SU-DHL-6 (cell line): ENCODE results near the gene GSN.

Experiments
- H2AFZ ChIP-seq: fragments of 200-600 bp; sonication (generic); 2 replicates; pipeline ENCODE4 v1.6.1; 2014; ENCODE audit warnings: low read depth, mild to moderate bottlenecking, moderate library complexity, mixed read lengths, antibody characterized with exemption, low read length; ENCODE audit not compliant: severe bottlenecking
- H3F3A ChIP-seq: fragments of 200-600 bp; shearing (Covaris generic); 2 replicates; pipeline ENCODE4 v1.6.0; 2016; ENCODE audit warnings: antibody characterized with exemption, mild to moderate bottlenecking; ENCODE audit not compliant: insufficient read depth
- H3K27ac ChIP-seq: fragments of 200-600 bp; sonication (generic); 2 replicates; pipeline ENCODE4 v1.5.1; 2016; ENCODE audit warnings: low read depth, mild to moderate bottlenecking, low read length, moderate library complexity, mixed read lengths
- H3K27me3 ChIP-seq: fragments of 200-600 bp; sonication (generic), shearing (Covaris generic); 2 replicates; pipeline ENCODE4 v1.6.0; 2014; ENCODE audit warnings: mild to moderate bottlenecking, low read length
- H3K36me3 ChIP-seq: fragments of 200-600 bp; sonication (generic); 2 replicates; pipeline ENCODE4 v1.6.1; 2014; ENCODE audit warnings: mild to moderate bottlenecking, low read length, mixed read lengths
- H3K4me2 ChIP-seq: fragments of 300-600, 200-600 bp; shearing (Covaris generic), sonication (generic); 2 replicates; pipeline ENCODE4 v1.6.0; 2014; ENCODE audit warnings: low read length, low read depth, mild to moderate bottlenecking; ENCODE audit not compliant: poor library complexity, severe bottlenecking
- H3K4me3 ChIP-seq: fragments of 200-600 bp; sonication (generic); 2 replicates; pipeline ENCODE4 v1.5.1; 2014; ENCODE audit warnings: antibody characterized with exemption, low read length, mild to moderate bottlenecking, mixed read lengths; ENCODE audit not compliant: insufficient read depth, poor library complexity, severe bottlenecking
- H3K79me2 ChIP-seq: fragments of 200-600 bp; sonication (generic); 2 replicates; pipeline ENCODE4 v1.6.1; 2014; ENCODE audit warnings: mild to moderate bottlenecking, low read length, moderate library complexity; ENCODE audit not compliant: insufficient read depth
- H3K9ac ChIP-seq: fragments of 200-600 bp; sonication (generic); 2 replicates; pipeline ENCODE4 v1.7.0; 2014; ENCODE audit warnings: mild to moderate bottlenecking, low read length
- H3K9me2 ChIP-seq: fragments of 200-600 bp; sonication (generic); replicated peaks from 2 replicates; pipeline ENCODE4 v1.6.1; 2014; ENCODE audit warnings: low read length; ENCODE audit not compliant: insufficient read depth
- H3K9me3 ChIP-seq: fragments of 200-600 bp; sonication (generic); 2 replicates; pipeline ENCODE4 v1.6.1; 2014; ENCODE audit warnings: low read length, mixed read lengths; ENCODE audit not compliant: insufficient read depth
- H4K20me1 ChIP-seq: fragments of 200-600 bp; sonication (generic); 2 replicates; pipeline ENCODE4 v1.6.1; 2014; ENCODE audit warnings: low read depth, mild to moderate bottlenecking, antibody characterized with exemption, low read length, moderate library complexity, mixed read lengths
- EZH2phosphoT487 ChIP-seq: fragments of 200-600 bp; sonication (generic), shearing (Covaris generic); conservative IDR thresholded peaks from 2 replicates; pipeline ENCODE4 v1.6.1; 2018; ENCODE audit warnings: mild to moderate bottlenecking, antibody characterized with exemption, low read length, moderate library complexity, mixed read lengths
- TF ChIP-seq, protein P1 (sequence below): fragments of 200-600 bp; sonication (generic); IDR thresholded peaks from one replicate; pipeline ENCODE4 v1.5.1; 2017; ENCODE audit warnings: antibody characterized with exemption, mild to moderate bottlenecking, low read length, moderate library complexity; ENCODE audit not compliant: insufficient read depth, poor library complexity, severe bottlenecking

Gene GSN

DNA sequence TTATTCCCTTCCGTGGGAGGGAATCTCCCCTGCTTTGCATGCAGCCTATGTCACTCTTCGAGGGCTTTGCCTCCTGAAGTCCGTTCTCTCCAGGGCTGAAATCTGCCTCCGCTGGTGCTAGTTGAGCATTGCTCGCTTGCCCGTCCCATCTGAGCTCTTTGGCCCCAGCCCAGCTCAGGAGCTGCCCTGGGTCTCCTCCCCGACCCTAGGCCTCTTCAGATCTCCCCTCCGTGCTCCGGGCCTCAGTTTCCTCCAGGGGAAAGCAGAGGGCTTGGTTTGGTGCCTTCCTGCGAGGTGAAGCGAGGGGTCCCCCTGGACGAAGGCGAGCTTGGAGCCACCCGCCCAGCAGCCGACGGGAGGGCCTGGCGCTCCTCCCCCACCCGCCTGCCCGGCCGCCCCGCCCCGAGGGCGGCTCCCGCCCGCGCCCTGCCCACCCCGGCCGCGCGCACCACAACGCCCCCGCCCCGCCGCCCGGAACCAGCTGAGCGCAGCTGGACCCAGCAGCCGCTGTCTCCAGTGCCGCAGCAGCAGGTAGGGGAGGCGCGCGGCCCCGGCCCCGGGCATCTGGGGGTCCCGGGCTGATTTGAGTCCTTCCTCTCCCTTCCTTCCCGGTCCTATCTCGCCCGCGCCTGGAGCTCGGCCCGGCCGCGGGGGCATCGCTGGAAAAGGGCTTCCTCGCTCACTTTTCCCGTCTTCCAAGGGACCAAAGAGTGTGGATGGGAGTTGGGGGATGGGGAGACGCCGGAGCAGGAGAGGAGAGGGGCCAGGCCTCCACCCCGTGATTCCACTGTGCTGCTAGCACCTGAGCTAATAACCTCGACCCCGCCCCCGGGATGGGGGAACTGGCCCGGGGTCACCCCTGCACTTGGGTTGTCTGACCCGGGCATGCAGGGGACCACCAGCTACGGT is at the start of gene GSN:
TSS of gene GSN (plus strand) at position 474 of the 909 bp plus-strand sequence. CDS start 33,810 bp downstream, outside the sequence.
- no peaks in the 10 kb centered on the region for H3K79me2 ChIP-seq
- no peaks in the 10 kb centered on the region for H3F3A ChIP-seq
- peak within 1 kb of the TSS; percentile 90 for H3K4me2 ChIP-seq
- peak within 1 kb of the TSS; percentile 72 for H2AFZ ChIP-seq
- H3K27ac ChIP-seq, result no peak within 1 kb of the TSS
- peak within 1 kb of the TSS; percentile 45 for H3K9ac ChIP-seq
- no peaks in the 10 kb centered on the region for H3K27me3 ChIP-seq
- H3K36me3 ChIP-seq, result no peaks in the 10 kb centered on the region
- no peaks in the 10 kb centered on the region for H3K9me2 ChIP-seq
- H3K9me3 ChIP-seq, result no peaks in the 10 kb centered on the region
- H4K20me1 ChIP-seq, result no peaks in the 10 kb centered on the region
- H3K4me3 ChIP-seq, result peak within 1 kb of the TSS; percentile 51
- TF ChIP-seq, protein P1, sequence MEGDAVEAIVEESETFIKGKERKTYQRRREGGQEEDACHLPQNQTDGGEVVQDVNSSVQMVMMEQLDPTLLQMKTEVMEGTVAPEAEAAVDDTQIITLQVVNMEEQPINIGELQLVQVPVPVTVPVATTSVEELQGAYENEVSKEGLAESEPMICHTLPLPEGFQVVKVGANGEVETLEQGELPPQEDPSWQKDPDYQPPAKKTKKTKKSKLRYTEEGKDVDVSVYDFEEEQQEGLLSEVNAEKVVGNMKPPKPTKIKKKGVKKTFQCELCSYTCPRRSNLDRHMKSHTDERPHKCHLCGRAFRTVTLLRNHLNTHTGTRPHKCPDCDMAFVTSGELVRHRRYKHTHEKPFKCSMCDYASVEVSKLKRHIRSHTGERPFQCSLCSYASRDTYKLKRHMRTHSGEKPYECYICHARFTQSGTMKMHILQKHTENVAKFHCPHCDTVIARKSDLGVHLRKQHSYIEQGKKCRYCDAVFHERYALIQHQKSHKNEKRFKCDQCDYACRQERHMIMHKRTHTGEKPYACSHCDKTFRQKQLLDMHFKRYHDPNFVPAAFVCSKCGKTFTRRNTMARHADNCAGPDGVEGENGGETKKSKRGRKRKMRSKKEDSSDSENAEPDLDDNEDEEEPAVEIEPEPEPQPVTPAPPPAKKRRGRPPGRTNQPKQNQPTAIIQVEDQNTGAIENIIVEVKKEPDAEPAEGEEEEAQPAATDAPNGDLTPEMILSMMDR, result no peak
- no peak for TF ChIP-seq EZH2phosphoT487

DNA sequence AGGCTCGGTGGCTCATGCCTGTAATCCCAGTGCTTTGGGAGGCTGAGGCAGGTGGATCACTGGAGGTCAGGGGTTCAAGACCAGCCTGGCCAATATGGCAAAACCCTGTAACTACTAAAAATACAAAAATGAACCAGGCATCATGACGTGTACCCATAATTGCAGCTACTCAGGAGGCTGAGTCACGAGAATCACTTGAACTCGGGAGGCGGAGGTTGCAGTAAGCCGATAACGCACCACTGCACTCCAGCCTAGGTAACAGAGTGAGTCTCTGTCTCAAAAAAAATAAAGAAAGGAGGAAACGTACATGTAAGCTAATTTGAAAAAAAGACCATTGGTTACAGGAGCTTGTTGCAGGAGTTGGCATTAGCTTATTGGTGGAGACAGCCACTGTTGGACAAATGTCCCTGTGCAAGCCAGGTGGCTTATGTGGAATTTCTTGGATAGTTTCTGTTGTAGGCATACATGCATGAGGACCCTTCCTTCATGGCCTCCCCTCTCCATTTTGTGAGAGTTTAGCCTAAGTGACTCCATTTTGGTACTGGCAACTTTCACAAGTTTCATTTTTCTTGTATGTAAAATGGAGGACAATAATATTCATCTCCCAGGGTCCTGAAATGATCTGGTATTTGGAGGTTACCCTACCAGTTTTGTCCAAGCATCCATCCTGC is 49.5 kb upstream of the GSN start:
- Histone ChIP-seq H3K27me3 (no peaks in the 10 kb centered on the region), H3K9ac (no peak overlapping the region), H3K9me3 (no peaks in the 10 kb centered on the region), H3K79me2 (no peaks in the 10 kb centered on the region), H3K4me3 (no peak overlapping the region), H4K20me1 (no peaks in the 10 kb centered on the region), H3F3A (no peaks in the 10 kb centered on the region), H3K36me3 (no peaks in the 10 kb centered on the region), H3K27ac (no peak overlapping the region), H3K4me2 (no peak overlapping the region), H3K9me2 (no peaks in the 10 kb centered on the region), H2AFZ (no peak overlapping the region)
- TF ChIP-seq, protein P1, result no peak
- no peak for TF ChIP-seq EZH2phosphoT487

DNA sequence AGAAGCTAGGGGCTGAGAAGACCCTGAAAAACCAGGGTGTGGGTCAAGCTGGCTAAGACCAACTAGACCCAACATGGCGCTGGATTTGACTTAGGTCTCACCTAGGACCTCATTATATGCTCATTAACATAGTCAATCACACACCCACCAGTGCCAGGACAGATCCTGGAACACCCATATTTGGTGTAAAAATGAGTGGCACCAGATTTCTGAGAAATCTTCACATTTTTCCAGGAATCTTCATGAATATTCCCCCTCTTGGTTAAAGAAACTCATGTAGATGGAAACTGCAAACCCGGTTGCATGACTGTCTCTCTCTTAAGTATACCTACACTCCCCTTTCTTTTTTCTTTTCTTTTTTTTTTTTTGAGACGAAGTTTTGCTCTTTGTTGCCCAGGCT is 48.4 kb upstream of the GSN start:
- Histone ChIP-seq H3K4me3 (no peak overlapping the region), H3K27me3 (no peaks in the 10 kb centered on the region), H3K9me3 (no peaks in the 10 kb centered on the region), H3K4me2 (no peak overlapping the region), H3K27ac (no peak overlapping the region), H3K79me2 (no peaks in the 10 kb centered on the region), H4K20me1 (no peaks in the 10 kb centered on the region), H3F3A (no peaks in the 10 kb centered on the region), H3K36me3 (no peaks in the 10 kb centered on the region), H3K9me2 (no peaks in the 10 kb centered on the region), H3K9ac (no peak overlapping the region), H2AFZ (no peak overlapping the region)
- TF ChIP-seq EZH2phosphoT487, result no peak
- TF ChIP-seq, protein P1, result no peak
